Memory B cell (primary cell): ENCODE measurements around the gene MAGI2.

Experiments used
- ATAC-seq: fragments of 150-1000 bp; cut with Tn5 transposase; 2 replicates; pipeline ENCODE4 v1.10.0; 2021; ENCODE audit warnings: low read depth, mild to moderate bottlenecking, moderate library complexity
- DNase-seq, 2 donors: peaks; one replicate each; pipeline ENCODE4 v3.0.0; 2022; ENCODE audit warnings: low spot score in 2 of 2
- H3K27ac Mint-ChIP-seq: one replicate; pipeline ENCODE4 v1.8.0; 2022; ENCODE audit warnings: mild to moderate bottlenecking, moderate library complexity, mixed read lengths
- H3K27me3 Mint-ChIP-seq: one replicate; pipeline ENCODE4 v1.8.0; 2022; ENCODE audit warnings: mixed read lengths
- H3K36me3 Mint-ChIP-seq: one replicate; pipeline ENCODE4 v1.8.0; 2022; ENCODE audit warnings: mild to moderate bottlenecking, mixed read lengths
- H3K4me1 Mint-ChIP-seq: one replicate; pipeline ENCODE4 v1.8.0; 2022; ENCODE audit warnings: mixed read lengths
- H3K4me3 Mint-ChIP-seq: one replicate; pipeline ENCODE4 v1.8.0; 2022; ENCODE audit warnings: mild to moderate bottlenecking, moderate library complexity, mixed read lengths
- H3K9me3 Mint-ChIP-seq: one replicate; pipeline ENCODE4 v1.8.0; 2022; ENCODE audit warnings: mixed read lengths

MAGI2 gene

GRCh38 chr7:79421751-79422150 is 31.7 kb downstream of the MAGI2 start:
- Mint-ChIP-seq H3K27ac (no peak overlapping the region), H3K4me1 (no peaks in the 10 kb centered on the region), H3K27me3 (no peaks in the 10 kb centered on the region), H3K9me3 (no peaks in the 10 kb centered on the region), H3K4me3 (no peak overlapping the region), H3K36me3 (no peaks in the 10 kb centered on the region)
- no peak for ATAC-seq
- no peak for DNase-seq

- Mint-ChIP-seq H3K4me3 (no peak overlapping the region), H3K27ac (no peak overlapping the region), H3K4me1 (no peaks in the 10 kb centered on the region), H3K27me3 (no peaks in the 10 kb centered on the region), H3K36me3 (no peaks in the 10 kb centered on the region), H3K9me3 (peaks cover 1% of the 10 kb centered on the region)
- no peak for ATAC-seq
- DNase-seq: no peak
Measured at GRCh38 chr7:79420464-79420863, 33.0 kb downstream of the MAGI2 start.

- H3K9me3 Mint-ChIP-seq: peaks cover 5% of the 10 kb centered on the region
- H3K36me3 Mint-ChIP-seq: no peaks in the 10 kb centered on the region
- no peaks in the 10 kb centered on the region for H3K27me3 Mint-ChIP-seq
- H3K4me3 Mint-ChIP-seq: no peak overlapping the region
- H3K27ac Mint-ChIP-seq: no peak overlapping the region
- no peaks in the 10 kb centered on the region for H3K4me1 Mint-ChIP-seq
- DNase-seq: no peak
- ATAC-seq: no peak
Measured at GRCh38 chr7:79414910-79415309, 38.6 kb downstream of the MAGI2 start.

GRCh38 chr7:79412915-79413314 is 40.6 kb downstream of the MAGI2 start:
- no peak overlapping the region for H3K27ac Mint-ChIP-seq
- no peak for DNase-seq
- no peak overlapping the region for H3K4me3 Mint-ChIP-seq
- H3K36me3 Mint-ChIP-seq: no peaks in the 10 kb centered on the region
- no peak for ATAC-seq
- peaks cover 5% of the 10 kb centered on the region for H3K9me3 Mint-ChIP-seq
- H3K27me3 Mint-ChIP-seq: no peaks in the 10 kb centered on the region
- H3K4me1 Mint-ChIP-seq: no peaks in the 10 kb centered on the region

- Mint-ChIP-seq H3K4me1 (no peaks in the 10 kb centered on the region), H3K4me3 (no peak overlapping the region), H3K36me3 (no peaks in the 10 kb centered on the region), H3K27me3 (no peaks in the 10 kb centered on the region), H3K27ac (no peak overlapping the region), H3K9me3 (peaks cover 5% of the 10 kb centered on the region)
- DNase-seq (no peak), ATAC-seq (no peak)
Measured at GRCh38 chr7:79412438-79412837, 41.0 kb downstream of the MAGI2 start.

GRCh38 chr7:79410345-79410744 is 43.1 kb downstream of the MAGI2 start:
- no peak for ATAC-seq
- no peak for DNase-seq
- H3K27ac Mint-ChIP-seq: no peak overlapping the region
- no peak overlapping the region for H3K4me3 Mint-ChIP-seq
- no peaks in the 10 kb centered on the region for H3K4me1 Mint-ChIP-seq
- peaks cover 4% of the 10 kb centered on the region for H3K9me3 Mint-ChIP-seq
- no peaks in the 10 kb centered on the region for H3K27me3 Mint-ChIP-seq
- no peaks in the 10 kb centered on the region for H3K36me3 Mint-ChIP-seq

GRCh38 chr7:79407351-79407750 is 46.1 kb downstream of the MAGI2 start:
- Mint-ChIP-seq H3K9me3 (no peaks in the 10 kb centered on the region), H3K27ac (no peak overlapping the region), H3K36me3 (no peaks in the 10 kb centered on the region), H3K27me3 (no peaks in the 10 kb centered on the region), H3K4me3 (no peak overlapping the region), H3K4me1 (no peaks in the 10 kb centered on the region)
- ATAC-seq (no peak), DNase-seq (no peak)

- Mint-ChIP-seq H3K4me3 (no peak overlapping the region), H3K27ac (no peak overlapping the region), H3K36me3 (no peaks in the 10 kb centered on the region), H3K27me3 (no peaks in the 10 kb centered on the region), H3K9me3 (no peaks in the 10 kb centered on the region), H3K4me1 (no peaks in the 10 kb centered on the region)
- no peak for ATAC-seq
- no peak for DNase-seq
Measured at GRCh38 chr7:79406371-79406770, 47.1 kb downstream of the MAGI2 start.

GRCh38 chr7:79405368-79405767 is 48.1 kb downstream of the MAGI2 start:
- Mint-ChIP-seq H3K36me3 (no peaks in the 10 kb centered on the region), H3K27ac (no peak overlapping the region)

GRCh38 chr7:79403879-79404278 is 49.6 kb downstream of the MAGI2 start:
- Mint-ChIP-seq H3K27ac (no peak overlapping the region), H3K27me3 (no peaks in the 10 kb centered on the region), H3K36me3 (no peaks in the 10 kb centered on the region), H3K9me3 (no peaks in the 10 kb centered on the region), H3K4me3 (no peak overlapping the region), H3K4me1 (no peaks in the 10 kb centered on the region)
- ATAC-seq: no peak
- DNase-seq: no peak

More at GRCh38 chr7:79405368-79405767, 48.1 kb downstream of the MAGI2 start:
- DNase-seq: no peak
- Mint-ChIP-seq H3K27me3 (no peaks in the 10 kb centered on the region), H3K4me3 (no peak overlapping the region), H3K9me3 (no peaks in the 10 kb centered on the region), H3K4me1 (no peaks in the 10 kb centered on the region)
- no peak for ATAC-seq

- H3K27ac Mint-ChIP-seq: no peak overlapping the region
- no peak overlapping the region for H3K4me3 Mint-ChIP-seq
- H3K36me3 Mint-ChIP-seq: no peaks in the 10 kb centered on the region
- ATAC-seq (no peak), DNase-seq (no peak)
- H3K9me3 Mint-ChIP-seq: no peaks in the 10 kb centered on the region
- no peaks in the 10 kb centered on the region for H3K4me1 Mint-ChIP-seq
- H3K27me3 Mint-ChIP-seq: no peaks in the 10 kb centered on the region
Measured at GRCh38 chr7:79403451-79403850, 50.0 kb downstream of the MAGI2 start.

GRCh38 chr7:79401254-79401653 is 52.2 kb downstream of the MAGI2 start:
- DNase-seq (no peak), ATAC-seq (no peak)
- Mint-ChIP-seq H3K36me3 (no peaks in the 10 kb centered on the region), H3K4me1 (no peaks in the 10 kb centered on the region), H3K4me3 (no peak overlapping the region), H3K27me3 (no peaks in the 10 kb centered on the region), H3K9me3 (no peaks in the 10 kb centered on the region), H3K27ac (no peak overlapping the region)

- H3K36me3 Mint-ChIP-seq: no peaks in the 10 kb centered on the region
- no peaks in the 10 kb centered on the region for H3K27me3 Mint-ChIP-seq
- no peak overlapping the region for H3K4me3 Mint-ChIP-seq
- ATAC-seq: no peak
- H3K27ac Mint-ChIP-seq: no peak overlapping the region
- no peaks in the 10 kb centered on the region for H3K4me1 Mint-ChIP-seq
- no peak for DNase-seq
- no peaks in the 10 kb centered on the region for H3K9me3 Mint-ChIP-seq
Measured at GRCh38 chr7:79400222-79400621, 53.2 kb downstream of the MAGI2 start.

- ATAC-seq (no peak), DNase-seq (no peak)
- Mint-ChIP-seq H3K4me3 (no peak overlapping the region), H3K27me3 (no peaks in the 10 kb centered on the region), H3K27ac (no peak overlapping the region), H3K36me3 (no peaks in the 10 kb centered on the region), H3K9me3 (no peaks in the 10 kb centered on the region), H3K4me1 (no peaks in the 10 kb centered on the region)
Measured at GRCh38 chr7:79398138-79398749, 55.2 kb downstream of the MAGI2 start.

- no peak overlapping the region for H3K4me3 Mint-ChIP-seq
- no peak overlapping the region for H3K27ac Mint-ChIP-seq
- H3K36me3 Mint-ChIP-seq: no peaks in the 10 kb centered on the region
- no peaks in the 10 kb centered on the region for H3K4me1 Mint-ChIP-seq
- no peaks in the 10 kb centered on the region for H3K27me3 Mint-ChIP-seq
- ATAC-seq: no peak
- DNase-seq: no peak
- H3K9me3 Mint-ChIP-seq: peaks cover 3% of the 10 kb centered on the region
Measured at GRCh38 chr7:79386688-79387422, 66.6 kb downstream of the MAGI2 start.
